ENCODE measurements around the gene CISH. TPM values are rescaled to one million over a fixed set of nuclear protein-coding genes. Genes with fewer than 3 reads are reported as not detected.

The CISH gene
- total RNA-seq, 1 donor = 1.4 TPM

DNA sequence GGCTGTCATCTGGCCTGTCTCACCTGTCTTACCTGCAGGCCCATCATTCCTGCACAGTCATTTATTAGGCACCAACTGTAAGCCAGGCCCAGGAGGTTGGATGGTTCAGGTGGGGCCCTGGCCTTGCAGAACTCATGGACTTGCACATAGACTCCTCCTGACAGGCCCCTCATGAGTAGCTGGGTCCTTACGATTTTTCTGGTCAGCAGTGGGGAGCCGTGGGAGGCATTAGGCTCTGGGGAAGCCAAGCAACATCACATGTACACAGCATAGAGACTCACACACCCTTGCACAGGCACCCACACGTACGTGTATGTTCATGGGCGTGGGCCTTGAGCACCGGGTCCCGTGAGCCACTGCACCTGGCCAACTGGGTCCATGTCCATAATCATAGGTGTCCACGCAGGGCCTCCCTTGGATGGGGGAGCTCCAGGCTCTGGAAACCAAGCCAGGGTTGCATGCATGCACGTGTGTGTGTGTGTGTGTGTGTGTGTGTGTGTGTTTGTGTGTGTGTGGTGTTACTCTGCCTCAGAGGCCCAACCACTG lies 20.3 kb downstream of the CISH start:
- TF ChIP-seq, protein P1, sequence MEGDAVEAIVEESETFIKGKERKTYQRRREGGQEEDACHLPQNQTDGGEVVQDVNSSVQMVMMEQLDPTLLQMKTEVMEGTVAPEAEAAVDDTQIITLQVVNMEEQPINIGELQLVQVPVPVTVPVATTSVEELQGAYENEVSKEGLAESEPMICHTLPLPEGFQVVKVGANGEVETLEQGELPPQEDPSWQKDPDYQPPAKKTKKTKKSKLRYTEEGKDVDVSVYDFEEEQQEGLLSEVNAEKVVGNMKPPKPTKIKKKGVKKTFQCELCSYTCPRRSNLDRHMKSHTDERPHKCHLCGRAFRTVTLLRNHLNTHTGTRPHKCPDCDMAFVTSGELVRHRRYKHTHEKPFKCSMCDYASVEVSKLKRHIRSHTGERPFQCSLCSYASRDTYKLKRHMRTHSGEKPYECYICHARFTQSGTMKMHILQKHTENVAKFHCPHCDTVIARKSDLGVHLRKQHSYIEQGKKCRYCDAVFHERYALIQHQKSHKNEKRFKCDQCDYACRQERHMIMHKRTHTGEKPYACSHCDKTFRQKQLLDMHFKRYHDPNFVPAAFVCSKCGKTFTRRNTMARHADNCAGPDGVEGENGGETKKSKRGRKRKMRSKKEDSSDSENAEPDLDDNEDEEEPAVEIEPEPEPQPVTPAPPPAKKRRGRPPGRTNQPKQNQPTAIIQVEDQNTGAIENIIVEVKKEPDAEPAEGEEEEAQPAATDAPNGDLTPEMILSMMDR (IDR thresholded peaks at IDR 0.05; ENCODE audit: insufficient read depth, low read length) = no peak
- no peak overlapping the region for H3K4me3 ChIP-seq (ENCODE audit: low read depth, low read length)
- no peak for DNase-seq (ENCODE audit: low read depth)

DNA sequence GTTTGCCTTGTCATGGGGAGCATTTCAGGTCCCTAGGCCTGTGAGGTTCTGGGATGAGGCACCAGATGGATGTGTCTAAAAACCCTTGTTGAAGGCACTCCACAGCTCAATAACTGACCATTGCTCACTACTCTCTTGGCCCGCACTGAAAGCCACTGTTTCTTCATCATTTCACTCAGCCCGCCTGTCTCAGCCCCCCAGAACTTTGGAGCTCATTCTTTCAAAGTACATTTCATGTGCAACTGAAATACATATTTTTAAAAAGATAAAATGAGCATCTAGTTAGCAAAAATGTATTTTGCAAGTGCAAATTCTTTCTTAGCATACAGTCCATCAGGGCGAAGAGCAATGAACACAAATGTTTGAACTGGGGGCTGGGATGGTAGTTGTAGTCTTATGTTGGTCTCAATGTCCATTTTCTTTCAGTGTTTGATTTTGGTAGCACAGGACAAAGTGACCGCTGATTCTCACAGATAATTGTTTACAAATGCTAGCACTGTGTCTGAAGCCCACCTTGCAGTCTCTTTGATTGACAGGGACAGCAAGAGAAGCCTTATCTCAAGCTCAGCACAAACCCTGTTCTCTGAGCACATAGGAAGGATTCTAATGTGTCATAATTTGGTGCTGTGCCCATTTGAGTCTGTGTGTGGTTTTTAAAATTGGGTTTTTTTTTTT lies 22.7 kb downstream of the CISH start:
- peak; percentile 38 for DNase-seq (ENCODE audit: low read depth)
- TF ChIP-seq, protein P1 (IDR thresholded peaks at IDR 0.05; ENCODE audit: insufficient read depth, low read length) = no peak
- no peak overlapping the region for H3K4me3 ChIP-seq (ENCODE audit: low read depth, low read length)

DNA sequence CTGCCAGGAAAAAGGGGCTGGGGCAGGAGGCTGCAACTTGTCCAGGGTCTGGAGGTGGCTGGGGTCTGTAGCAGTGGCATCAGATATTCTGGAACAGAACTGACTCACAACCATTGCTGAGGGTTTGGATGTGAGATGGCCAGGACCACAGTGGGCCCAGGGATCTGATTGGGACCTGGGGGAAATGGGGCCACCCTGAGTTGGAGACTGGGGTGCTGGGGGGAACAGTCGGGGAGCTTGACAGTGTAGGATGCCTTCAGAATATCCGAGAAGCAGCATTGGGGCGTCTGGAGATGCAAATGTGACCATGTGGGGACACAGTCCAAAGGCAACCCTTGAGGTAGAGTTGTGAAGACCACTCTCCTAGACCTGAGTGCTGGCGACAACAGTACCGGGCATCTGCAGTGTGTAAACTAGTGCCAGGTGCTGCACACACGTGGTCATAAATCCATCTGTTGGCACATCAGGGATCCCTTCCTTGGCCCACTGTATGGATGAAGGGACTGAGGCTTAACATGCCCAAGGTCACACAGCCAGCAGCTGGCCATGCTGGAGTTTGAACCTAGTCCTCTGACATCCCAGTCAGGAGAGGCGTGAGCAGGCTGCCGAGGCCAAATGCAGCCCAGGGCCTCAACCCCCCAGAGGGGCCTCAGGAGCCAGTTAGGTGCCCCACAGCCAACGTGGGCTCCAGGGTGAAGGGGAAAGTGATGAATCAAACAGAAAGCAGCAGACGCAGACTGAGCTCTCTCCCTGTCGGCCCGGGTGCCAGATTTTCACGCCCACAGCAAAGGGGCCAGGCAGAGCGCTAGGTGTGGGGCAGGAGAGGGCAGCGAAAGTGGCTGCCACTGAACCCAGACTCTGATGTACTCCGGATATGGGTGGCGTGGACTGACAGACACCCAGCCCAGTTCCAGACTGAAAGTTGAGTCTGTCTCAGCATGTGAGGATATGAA lies 23.5 kb downstream of the CISH start:
- TF ChIP-seq, protein P1 (IDR thresholded peaks at IDR 0.05; ENCODE audit: insufficient read depth, low read length) = no peak
- no peak for DNase-seq (ENCODE audit: low read depth)
- H3K4me3 ChIP-seq (ENCODE audit: low read depth, low read length) = no peak overlapping the region

DNA sequence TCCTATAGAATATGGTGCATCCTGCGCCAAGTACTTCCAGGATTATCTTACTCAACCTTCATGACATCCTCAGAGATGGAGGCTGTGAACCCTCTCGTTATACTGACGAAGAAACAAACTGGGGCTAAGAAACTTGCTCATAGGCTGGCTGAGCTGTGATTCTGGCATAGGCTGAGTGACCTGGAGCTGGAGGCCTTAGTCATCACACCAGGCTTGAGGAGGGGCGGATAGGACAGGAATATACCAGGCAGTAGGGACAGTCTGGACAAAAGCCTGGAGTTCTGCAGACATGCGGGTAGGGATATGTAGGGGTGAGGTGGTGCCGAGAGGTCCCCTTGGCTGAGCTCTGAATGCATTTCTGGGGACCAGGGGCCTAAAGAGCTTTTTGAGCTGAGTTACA lies 24.2 kb downstream of the CISH start:
- H3K4me3 ChIP-seq (ENCODE audit: low read depth, low read length) = no peak overlapping the region
- peak; percentile 45 for DNase-seq (ENCODE audit: low read depth)
- TF ChIP-seq, protein P1 (IDR thresholded peaks at IDR 0.05; ENCODE audit: insufficient read depth, low read length) = no peak

DNA sequence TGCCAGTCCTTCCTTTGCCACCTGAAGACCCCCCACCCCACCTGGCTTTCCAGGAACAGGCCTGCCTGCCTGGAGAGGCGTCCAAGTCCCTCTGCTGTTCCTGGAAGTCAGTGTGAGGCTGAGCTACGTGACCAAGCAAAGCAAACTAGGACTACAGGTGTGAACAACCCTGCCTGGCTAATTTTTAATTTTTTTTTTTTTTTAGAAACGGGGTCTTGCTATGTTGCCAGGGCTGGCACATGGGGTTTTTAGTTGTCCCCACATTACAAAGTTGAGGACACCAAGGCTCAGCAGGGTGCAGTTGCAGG lies 24.9 kb downstream of the CISH start:
- no peak for DNase-seq (ENCODE audit: low read depth)
- H3K4me3 ChIP-seq (ENCODE audit: low read depth, low read length) = no peak overlapping the region
- TF ChIP-seq, protein P1 (IDR thresholded peaks at IDR 0.05; ENCODE audit: insufficient read depth, low read length) = no peak

DNA sequence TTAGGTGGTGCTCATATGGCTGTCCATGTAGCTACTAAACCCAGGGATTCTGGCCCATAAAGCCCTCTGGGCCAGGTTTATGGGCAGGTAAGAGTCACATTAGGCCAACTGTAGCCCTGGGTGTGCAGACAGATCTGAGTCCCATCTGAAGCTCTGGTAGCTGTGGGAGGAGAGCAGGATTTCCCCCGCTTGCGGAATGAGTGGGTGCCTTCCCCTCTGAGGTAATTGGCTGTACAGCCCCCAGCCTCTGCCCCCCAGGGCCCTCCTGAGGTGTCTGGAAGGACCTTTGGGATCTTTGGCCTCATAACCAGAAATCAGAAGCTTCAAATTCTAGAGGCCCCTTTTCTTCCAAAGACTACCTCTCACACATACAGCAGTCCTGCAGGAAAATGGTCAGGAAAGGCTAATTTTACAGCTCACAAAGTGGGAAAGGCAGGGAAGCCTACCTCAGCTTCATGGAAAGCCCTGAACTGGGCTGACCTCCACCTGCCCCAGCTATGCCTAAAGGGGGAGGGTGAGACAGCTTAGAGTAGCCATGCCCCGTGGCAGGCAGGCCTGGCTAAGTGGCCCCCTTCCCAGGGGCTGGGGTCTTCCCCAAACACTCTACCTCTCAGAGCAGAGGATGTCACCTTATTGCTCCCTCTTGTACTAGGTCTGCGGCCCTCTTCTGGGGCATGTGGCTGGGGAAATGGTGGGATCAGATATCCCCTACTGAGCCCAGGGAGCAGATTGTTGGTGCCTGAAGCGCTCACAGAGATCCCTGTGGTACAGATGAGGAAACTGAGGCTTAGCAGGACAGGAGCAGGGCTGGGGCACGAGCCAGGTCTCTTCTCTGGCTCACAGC lies 25.4 kb downstream of the CISH start:
- no peak for DNase-seq (ENCODE audit: low read depth)
- TF ChIP-seq, protein P1 (IDR thresholded peaks at IDR 0.05; ENCODE audit: insufficient read depth, low read length) = no peak
- H3K4me3 ChIP-seq (ENCODE audit: low read depth, low read length) = no peak overlapping the region
